IMR-90 (cell line): ENCODE results near the gene CDK5. TPM values are rescaled to one million over a fixed set of nuclear protein-coding genes. Genes with fewer than 3 reads are reported as not detected.

Source experiments
- ATAC-seq: fragments of 200-7000 bp; cut with Tn5 transposase; 2 replicates; pipeline ENCODE4 v1.9.1; 2020; ENCODE audit warnings: low read depth, mild to moderate bottlenecking, moderate library complexity
- BruUV-seq: library from RNA; stranded (reverse); fragments of 400-500 nt; replicated peaks from 2 replicates; lab custom pipeline; 2021; lab: Mats Ljungman, UMichigan
- CTCF ChIA-PET: fragments of 300-600 bp; formaldehyde crosslinking; extraction: SDS; loops from one replicate; lab custom pipeline; 2021; ENCODE audit warnings: antibody characterized with exemption; lab: Yijun Ruan, JAX
- POLR2A ChIA-PET: fragments of 300-600 bp; sonication (Branson Sonifier 250); formaldehyde crosslinking; loops from one replicate; lab custom pipeline; 2022; ENCODE audit warnings: antibody characterized with exemption; ENCODE audit not compliant: unreplicated experiment; lab: Charles Lee
- DNase-seq: peaks from one replicate; pipeline ENCODE4 v3.0.0; 2013
- H2AFZ ChIP-seq: replicated peaks from 2 replicates; pipeline ENCODE3; 2013; ENCODE audit warnings: low read length, mild to moderate bottlenecking; ENCODE audit not compliant: poor library complexity
- H2AK5ac ChIP-seq: 2 replicates; pipeline ENCODE4 v1.6.1; 2013; ENCODE audit warnings: low read depth, low read length, inconsistent platforms
- H2AK9ac ChIP-seq: replicated peaks from 2 replicates; pipeline ENCODE3; 2013; ENCODE audit warnings: mild to moderate bottlenecking, low read depth, low read length, moderate library complexity; ENCODE audit not compliant: poor library complexity
- H2BK120ac ChIP-seq: 2 replicates; pipeline ENCODE4 v1.6.1; 2013; ENCODE audit warnings: low read depth, low read length, inconsistent platforms
- H2BK15ac ChIP-seq: 3 replicates; pipeline ENCODE4 v1.6.1; 2013; ENCODE audit warnings: low read depth, low read length, inconsistent platforms
- H2BK20ac ChIP-seq: 2 replicates; pipeline ENCODE4 v1.6.1; 2013; ENCODE audit warnings: low read depth, mild to moderate bottlenecking, inconsistent platforms, low read length, moderate library complexity
- H2BK5ac ChIP-seq: 2 replicates; pipeline ENCODE4 v1.6.1; 2013; ENCODE audit warnings: mild to moderate bottlenecking, low read depth, low read length, inconsistent platforms; ENCODE audit not compliant: poor library complexity, severe bottlenecking
- H3K14ac ChIP-seq: replicated peaks from 2 replicates; pipeline ENCODE4 v1.6.1; 2013; ENCODE audit warnings: low read depth, low read length, inconsistent platforms
- H3K18ac ChIP-seq: 2 replicates; pipeline ENCODE4 v1.6.1; 2013; ENCODE audit warnings: low read depth, low read length, control low read depth
- H3K23ac ChIP-seq: 2 replicates; pipeline ENCODE4 v1.6.1; 2013; ENCODE audit warnings: low read depth, low read length, inconsistent platforms
- H3K27ac ChIP-seq: 2 replicates; pipeline ENCODE4 v1.5.1; 2013; ENCODE audit warnings: mild to moderate bottlenecking, control low read depth, low read length; ENCODE audit not compliant: insufficient read depth
- H3K27me3 ChIP-seq: 2 replicates; pipeline ENCODE4 v1.6.1; 2013; ENCODE audit warnings: low read length; ENCODE audit not compliant: control insufficient read depth, insufficient read depth
- H3K36me3 ChIP-seq: 2 replicates; pipeline ENCODE4 v1.6.1; 2013; ENCODE audit warnings: low read length, mixed read lengths; ENCODE audit not compliant: control insufficient read depth, insufficient read depth
- H3K4ac ChIP-seq: 2 replicates; pipeline ENCODE4 v1.6.1; 2013; ENCODE audit warnings: low read depth, low read length, inconsistent platforms
- H3K4me1 ChIP-seq: 2 replicates; pipeline ENCODE4 v1.6.1; 2013; ENCODE audit warnings: low read length, mixed read lengths; ENCODE audit not compliant: control insufficient read depth, insufficient read depth
- H3K4me2 ChIP-seq: 2 replicates; pipeline ENCODE4 v1.6.1; 2013; ENCODE audit warnings: low read depth, mild to moderate bottlenecking, control low read depth, low read length, moderate library complexity
- H3K4me3 ChIP-seq: 2 replicates; pipeline ENCODE4 v1.5.1; 2013; ENCODE audit warnings: low read depth, mild to moderate bottlenecking, control low read depth, low read length, moderate library complexity; ENCODE audit not compliant: insufficient read depth
- H3K56ac ChIP-seq: 2 replicates; pipeline ENCODE4 v1.6.1; 2013; ENCODE audit warnings: low read length, inconsistent platforms; ENCODE audit not compliant: insufficient read depth; ENCODE audit errors: extremely low read depth
- H3K79me1 ChIP-seq, 2 experiments: 2 replicates each; pipeline ENCODE4 v1.6.1; 2013; ENCODE audit warnings: low read length in 2 of 2, inconsistent platforms in 1 of 2, low read depth in 1 of 2
- H3K9ac ChIP-seq: 2 replicates; pipeline ENCODE4 v1.6.1; 2013; ENCODE audit warnings: low read depth, low read length, control low read depth
- H3K9me1 ChIP-seq: 2 replicates; pipeline ENCODE4 v1.6.1; 2013; ENCODE audit warnings: low read length, inconsistent platforms; ENCODE audit not compliant: insufficient read depth
- H3K9me3 ChIP-seq: 2 replicates; pipeline ENCODE4 v1.6.1; 2013; ENCODE audit warnings: low read length; ENCODE audit not compliant: control insufficient read depth, insufficient read depth
- H4K20me1 ChIP-seq: 2 replicates; pipeline ENCODE4 v1.6.1; 2013; ENCODE audit warnings: low read length, inconsistent platforms; ENCODE audit not compliant: insufficient read depth
- H4K5ac ChIP-seq: 2 replicates; pipeline ENCODE4 v1.6.1; 2013; ENCODE audit warnings: mild to moderate bottlenecking, low read depth, low read length, control low read depth
- H4K8ac ChIP-seq, 2 experiments: 2 replicates each; pipeline ENCODE4 v1.6.1; 2013; ENCODE audit warnings: low read depth in 2 of 2, low read length in 2 of 2, control low read depth in 1 of 2, inconsistent platforms in 1 of 2
- H4K91ac ChIP-seq: 2 replicates; pipeline ENCODE4 v1.6.1; 2013; ENCODE audit warnings: low read depth, low read length, inconsistent platforms; ENCODE audit not compliant: insufficient read depth
- BHLHE40 ChIP-seq: fragments of 150-350 bp; IDR thresholded peaks from 2 replicates; pipeline ENCODE4 v1.6.1; 2016; ENCODE audit warnings: mild to moderate bottlenecking, low read depth, low read length
- CEBPB ChIP-seq: IDR thresholded peaks from 2 replicates; pipeline ENCODE4 v1.6.1; 2012; ENCODE audit warnings: low read depth, low read length, improper control_type of control experiment
- CTCF ChIP-seq: conservative IDR thresholded peaks from 2 replicates; pipeline ENCODE4 v1.5.1; 2012; ENCODE audit warnings: mild to moderate bottlenecking, low read depth, low read length, improper control_type of control experiment
- FOS ChIP-seq: fragments of 150-350 bp; IDR thresholded peaks from 2 replicates; pipeline ENCODE4 v1.6.1; 2016; ENCODE audit warnings: low read depth, low read length
- MAFK ChIP-seq: IDR thresholded peaks from 2 replicates; pipeline ENCODE4 v1.6.1; 2012; ENCODE audit warnings: low read depth, low read length, improper control_type of control experiment
- MAZ ChIP-seq: IDR thresholded peaks from 2 replicates; pipeline ENCODE4 v1.6.1; 2012; ENCODE audit warnings: low read depth, mild to moderate bottlenecking, low read length, improper control_type of control experiment, moderate library complexity, borderline replicate concordance
- MXI1 ChIP-seq: IDR thresholded peaks from 2 replicates; pipeline ENCODE4 v1.6.1; 2012; ENCODE audit warnings: low read depth, mild to moderate bottlenecking, low read length, moderate library complexity, borderline replicate concordance
- NFE2L2 ChIP-seq: fragments of 150-350 bp; IDR thresholded peaks from 2 replicates; pipeline ENCODE4 v1.6.1; 2016; ENCODE audit warnings: low read depth, mild to moderate bottlenecking, low read length
- POLR2A ChIP-seq: IDR thresholded peaks from 2 replicates; pipeline ENCODE4 v1.6.1; 2012; ENCODE audit warnings: mild to moderate bottlenecking, low read depth, low read length
- RFX5 ChIP-seq: IDR thresholded peaks from 2 replicates; pipeline ENCODE4 v1.8.0; 2012; ENCODE audit warnings: low read depth, mild to moderate bottlenecking, low read length, moderate library complexity
- SMC3 ChIP-seq: fragments of 150-350 bp; IDR thresholded peaks from 2 replicates; pipeline ENCODE4 v1.6.1; 2016; ENCODE audit warnings: low read depth, mild to moderate bottlenecking, antibody characterized with exemption, low read length, moderate library complexity
- USF2 ChIP-seq: fragments of 150-350 bp; IDR thresholded peaks from 2 replicates; pipeline ENCODE4 v1.6.1; 2017; ENCODE audit warnings: mild to moderate bottlenecking, antibody characterized with exemption, low read length, low read depth
- WGBS, 2 experiments: methylation state at CpG; one replicate each; pipeline versions ENCODE4 v1.1.5 to v1.1.7; 2013; ENCODE audit warnings: missing lambda C conversion rate in 2 of 2; ENCODE audit not compliant: insufficient read length in 1 of 2; ENCODE audit errors: extremely low coverage in 2 of 2; 5-methylcytosine and 5-hydroxymethylcytosine counted together
- dilution Hi-C: fragments of 300-500 bp; cut with HindIII; formaldehyde crosslinking; loops from one replicate; pipeline ENCODE4 v1.14.3; 2018; ENCODE audit warnings: low sequenced_read_pairs; ENCODE audit not compliant: unreplicated experiment
- in situ Hi-C: fragments of 300-500 bp; cut with MboI; formaldehyde crosslinking; loops from 3 replicates; pipeline ENCODE4 v1.14.3; 2019; ENCODE audit warnings: low sequenced_read_pairs, inconsistent platforms, mixed read lengths
- intact Hi-C: fragments of 100-400 bp; cut with micrococcal nuclease; formaldehyde crosslinking; loops from 2 replicates; pipeline ENCODE4 v1.10.0; 2022
- polyA plus RNA-seq, 3 experiments: library from polyadenylated mRNA; depleted of rRNA; stranded (reverse); fragments of >200 nt; gene quantifications; 2 replicates each; pipeline ENCODE4 v1.2.3, GENCODE V29; 2012; ENCODE audit warnings: low replicate concordance in 1 of 3
- total RNA-seq: library from RNA; depleted of rRNA; stranded (reverse); fragments of >200 nt; gene quantifications from 2 replicates; pipeline ENCODE4 v1.2.3, GENCODE V29; 2012

Gene CDK5
- total and polyA plus RNA-seq, 2 of the 4 experiments (the other 2 are of a cell fraction): 22.4 to 34.8 TPM

- no peak for TF ChIP-seq USF2
Observed at GRCh38 chr7:151068069-151068773, 10.5 kb upstream of the CDK5 start (continued).

- Histone ChIP-seq H3K36me3 (peaks cover 65% of the 10 kb centered on the region), H2AK9ac (no peak overlapping the region), H4K91ac (no peak overlapping the region), H2BK120ac (no peak overlapping the region), H2BK5ac (no peak overlapping the region), H3K4me1 (peaks cover 23% of the 10 kb centered on the region), H3K9me3 (no peaks in the 10 kb centered on the region), H4K20me1 (peaks cover 26% of the 10 kb centered on the region), H3K18ac (no peak overlapping the region), H3K56ac (no peak overlapping the region), H3K4ac (no peak overlapping the region), H3K27ac (no peak overlapping the region), H4K8ac (no peak overlapping the region), H2AFZ (no peak overlapping the region), H3K9me1 (peaks cover 8% of the 10 kb centered on the region; the same call in 1 of the 2 replicates), H2AK5ac (no peak overlapping the region), H3K23ac (no peak overlapping the region), H3K27me3 (no peaks in the 10 kb centered on the region), H2BK20ac (no peak overlapping the region), H4K5ac (no peak overlapping the region), H2BK15ac (no peak overlapping the region), H3K4me3 (no peak overlapping the region), H3K79me1 (peaks cover 22 to 52% of the 10 kb centered on the region in 2 experiments), H3K9ac (no peak overlapping the region), H3K14ac (no peak overlapping the region), H3K4me2 (no peak overlapping the region)
- ChIA-PET POLR2A (no interaction called here), CTCF (no interaction called here)
- no peak for ATAC-seq
- in situ Hi-C loops: no loop called here
- WGBS, 2 experiments: 92% methylated on average over 13 of the region's 39 CpGs; no CpG with 5 or more reads in 1 of the 2 experiments
- intact Hi-C loops: no loop called here
- DNase-seq: no peak
- dilution Hi-C loops: no loop called here
- BruUV-seq: no TSS peak
- no peak for TF ChIP-seq POLR2A
- TF ChIP-seq CEBPB: no peak
- TF ChIP-seq BHLHE40: no peak
- no peak for TF ChIP-seq RFX5
- no peak for TF ChIP-seq MXI1
- TF ChIP-seq SMC3: no peak
- TF ChIP-seq FOS: no peak
- no peak for TF ChIP-seq MAZ
- no peak for TF ChIP-seq NFE2L2
- TF ChIP-seq CTCF: no peak
- no peak for TF ChIP-seq MAFK
Observed at GRCh38 chr7:151066273-151066974, 8.7 kb upstream of the CDK5 start.
